Bronchial epithelial cell (primary cell): ENCODE data around the gene KLF1. TPM values are rescaled to one million over a fixed set of nuclear protein-coding genes. Genes with fewer than 3 reads are reported as not detected.

Source experiments
- DNase-seq: peaks from one replicate; pipeline ENCODE4 v3.0.0-alpha.2; 2010; ENCODE audit warnings: low read depth
- FAIRE-seq: peaks from 2 replicates; lab custom pipeline; 2011; peaks lifted over from hg19 to GRCh38; lab: Jason Lieb, UNC
- H3K27me3 ChIP-seq: 2 replicates; pipeline ENCODE4 v1.5.1; 2011; ENCODE audit warnings: low read length; ENCODE audit not compliant: control insufficient read depth, insufficient read depth
- H3K36me3 ChIP-seq: 2 replicates; pipeline ENCODE4 v1.5.1; 2011; ENCODE audit warnings: low read length; ENCODE audit not compliant: control insufficient read depth, insufficient read depth
- H3K4me3 ChIP-seq: 2 replicates; pipeline ENCODE4 v1.5.1; 2011; ENCODE audit warnings: mild to moderate bottlenecking, low read depth, low read length, control low read depth
- total RNA-seq: library from RNA; depleted of rRNA; stranded (reverse); fragments of >200 nt; gene quantifications from 2 replicates; pipeline ENCODE4 v1.2.1, GENCODE V29; 2014
- TF ChIP-seq, protein P1 (sequence below): IDR thresholded peaks from 2 replicates; pipeline ENCODE4 v1.5.1; 2011; ENCODE audit warnings: mild to moderate bottlenecking, moderate library complexity, low read length, control low read depth, inconsistent platforms; ENCODE audit not compliant: insufficient read depth, severe bottlenecking

Gene KLF1
- total RNA-seq, 1 donor from 2014 or later: not detected

DNA sequence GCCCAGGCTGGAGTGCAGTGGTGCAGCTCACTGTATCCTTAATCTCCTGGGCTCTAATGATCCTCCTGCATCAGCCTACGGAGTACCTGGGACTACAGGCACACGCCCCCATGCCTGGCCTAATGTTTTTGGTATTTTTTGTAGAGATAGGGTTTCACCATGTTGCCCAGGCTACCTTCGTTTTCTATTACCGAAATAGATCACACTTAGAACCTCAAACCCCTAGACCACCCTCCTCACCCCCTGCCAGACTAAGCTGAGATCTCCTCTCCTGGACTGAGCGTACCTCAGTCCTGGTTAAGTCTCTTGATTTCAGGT is 391 bp downstream of the KLF1 start:
- H3K4me3 ChIP-seq: no peak overlapping the region
- no peak for DNase-seq
- no peaks in the 10 kb centered on the region for H3K27me3 ChIP-seq
- TF ChIP-seq, protein P1, sequence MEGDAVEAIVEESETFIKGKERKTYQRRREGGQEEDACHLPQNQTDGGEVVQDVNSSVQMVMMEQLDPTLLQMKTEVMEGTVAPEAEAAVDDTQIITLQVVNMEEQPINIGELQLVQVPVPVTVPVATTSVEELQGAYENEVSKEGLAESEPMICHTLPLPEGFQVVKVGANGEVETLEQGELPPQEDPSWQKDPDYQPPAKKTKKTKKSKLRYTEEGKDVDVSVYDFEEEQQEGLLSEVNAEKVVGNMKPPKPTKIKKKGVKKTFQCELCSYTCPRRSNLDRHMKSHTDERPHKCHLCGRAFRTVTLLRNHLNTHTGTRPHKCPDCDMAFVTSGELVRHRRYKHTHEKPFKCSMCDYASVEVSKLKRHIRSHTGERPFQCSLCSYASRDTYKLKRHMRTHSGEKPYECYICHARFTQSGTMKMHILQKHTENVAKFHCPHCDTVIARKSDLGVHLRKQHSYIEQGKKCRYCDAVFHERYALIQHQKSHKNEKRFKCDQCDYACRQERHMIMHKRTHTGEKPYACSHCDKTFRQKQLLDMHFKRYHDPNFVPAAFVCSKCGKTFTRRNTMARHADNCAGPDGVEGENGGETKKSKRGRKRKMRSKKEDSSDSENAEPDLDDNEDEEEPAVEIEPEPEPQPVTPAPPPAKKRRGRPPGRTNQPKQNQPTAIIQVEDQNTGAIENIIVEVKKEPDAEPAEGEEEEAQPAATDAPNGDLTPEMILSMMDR: no peak
- H3K36me3 ChIP-seq: no peaks in the 10 kb centered on the region
- FAIRE-seq: no peak

DNA sequence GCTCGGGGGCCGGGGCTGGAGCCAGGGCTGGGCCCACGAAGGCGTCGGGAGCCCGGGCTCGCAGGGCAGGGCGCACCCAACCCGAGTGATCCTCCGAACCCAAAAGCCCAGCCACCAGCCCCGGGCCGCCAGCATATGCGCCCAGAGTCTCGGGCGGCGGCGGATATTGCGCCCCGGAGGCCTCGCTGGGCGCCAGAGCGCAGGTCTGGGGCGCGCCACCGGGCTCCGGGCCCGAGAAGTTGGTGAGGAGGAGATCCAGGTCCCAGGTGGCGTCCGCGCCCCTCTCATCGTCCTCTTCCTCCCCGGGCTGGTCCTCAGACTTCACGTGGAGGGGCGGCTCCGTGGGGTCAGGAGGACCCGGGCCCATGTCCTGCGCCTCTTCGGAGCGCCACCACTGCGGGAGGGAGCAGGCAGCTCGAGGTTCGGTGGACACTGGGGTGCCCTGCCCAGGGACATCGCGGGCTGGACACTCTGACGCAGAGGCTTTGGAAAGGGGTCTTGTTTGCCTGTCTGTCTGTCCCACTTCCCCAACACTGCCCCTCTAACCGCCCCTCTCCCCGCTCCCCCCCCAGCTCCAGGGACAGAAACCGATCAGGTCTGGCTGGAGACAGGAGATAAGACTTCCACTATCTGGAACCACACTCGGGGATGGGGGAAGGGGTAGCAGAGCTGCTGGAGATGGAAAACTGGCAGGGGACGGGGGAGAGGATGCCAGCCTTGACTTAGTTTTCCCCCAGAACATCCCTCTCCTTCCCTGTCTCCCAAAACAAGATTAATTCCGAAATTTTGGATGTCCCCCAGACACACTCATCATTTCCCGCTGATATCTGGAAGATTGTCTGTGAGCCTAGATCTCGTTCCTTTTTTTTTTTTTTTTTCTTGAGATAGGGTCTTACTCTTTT is 1.0 kb downstream of the KLF1 start:
- DNase-seq (no peak), FAIRE-seq (no peak)
- Histone ChIP-seq H3K36me3 (no peaks in the 10 kb centered on the region), H3K27me3 (no peaks in the 10 kb centered on the region), H3K4me3 (peak overlapping the region; percentile 1)
- TF ChIP-seq, protein P1: no peak

DNA sequence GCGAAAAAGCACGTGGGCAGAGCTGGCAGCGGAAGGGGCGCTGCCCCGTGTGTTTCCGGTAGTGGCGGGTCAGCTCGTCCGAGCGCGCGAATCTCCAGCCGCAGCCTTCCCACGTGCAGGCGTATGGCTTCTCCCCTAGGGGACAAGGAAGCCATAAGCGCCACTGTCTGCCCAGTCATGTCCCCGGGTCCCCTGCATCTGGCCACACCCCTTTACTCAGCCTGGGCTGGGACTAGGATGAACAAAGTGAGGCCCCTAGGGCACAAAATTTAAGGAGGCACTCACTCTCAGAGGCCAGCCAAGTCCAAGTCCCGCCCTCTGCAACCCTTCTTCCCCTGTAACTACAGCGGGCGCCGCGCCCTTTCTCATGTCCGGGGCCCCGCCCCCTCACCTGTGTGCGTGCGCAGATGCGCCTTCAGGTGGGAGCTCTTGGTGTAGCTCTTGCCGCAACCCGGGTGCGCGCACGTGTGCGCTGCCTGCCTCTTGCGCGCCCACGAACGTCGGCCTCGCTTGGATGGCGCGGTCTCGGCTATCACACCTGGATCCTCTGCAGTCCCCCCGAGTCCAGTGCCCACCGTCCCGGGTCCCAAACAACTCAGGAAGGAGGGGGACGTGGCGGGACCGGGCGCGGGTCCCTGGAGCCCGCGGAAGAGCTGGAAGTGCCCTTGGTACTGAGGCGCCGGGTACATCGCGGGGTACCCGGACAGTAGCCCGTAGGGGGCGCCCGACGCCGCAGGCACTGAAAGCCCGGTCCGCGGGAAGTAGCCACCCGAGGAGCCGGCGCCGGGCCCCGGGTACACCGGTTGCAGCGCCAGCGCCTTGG is 1.9 kb downstream of the KLF1 start:
- DNase-seq: peak; percentile 72
- H3K36me3 ChIP-seq: no peaks in the 10 kb centered on the region
- TF ChIP-seq, protein P1: peak; percentile 53
- H3K4me3 ChIP-seq: peak overlapping the region; percentile 1
- FAIRE-seq: no peak
- no peaks in the 10 kb centered on the region for H3K27me3 ChIP-seq

DNA sequence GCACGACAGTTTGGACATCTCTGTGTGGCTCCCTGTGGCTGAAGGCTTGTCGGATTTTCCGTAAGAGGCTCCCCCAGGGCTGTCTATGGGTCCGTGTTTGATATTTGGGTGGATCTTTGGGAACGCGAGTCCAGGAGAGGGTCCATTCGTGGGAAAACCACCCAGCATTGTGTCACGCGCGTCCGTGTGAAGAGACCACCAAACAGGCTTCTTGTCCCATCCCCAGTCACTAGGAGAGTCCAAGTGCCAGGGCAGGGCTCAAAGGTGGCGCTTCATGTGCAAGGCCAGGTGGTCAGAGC is 2.4 kb downstream of the KLF1 start:
- DNase-seq: no peak
- Histone ChIP-seq H3K36me3 (no peaks in the 10 kb centered on the region), H3K27me3 (no peaks in the 10 kb centered on the region), H3K4me3 (no peak overlapping the region)
- FAIRE-seq: no peak
- TF ChIP-seq, protein P1: no peak

DNA sequence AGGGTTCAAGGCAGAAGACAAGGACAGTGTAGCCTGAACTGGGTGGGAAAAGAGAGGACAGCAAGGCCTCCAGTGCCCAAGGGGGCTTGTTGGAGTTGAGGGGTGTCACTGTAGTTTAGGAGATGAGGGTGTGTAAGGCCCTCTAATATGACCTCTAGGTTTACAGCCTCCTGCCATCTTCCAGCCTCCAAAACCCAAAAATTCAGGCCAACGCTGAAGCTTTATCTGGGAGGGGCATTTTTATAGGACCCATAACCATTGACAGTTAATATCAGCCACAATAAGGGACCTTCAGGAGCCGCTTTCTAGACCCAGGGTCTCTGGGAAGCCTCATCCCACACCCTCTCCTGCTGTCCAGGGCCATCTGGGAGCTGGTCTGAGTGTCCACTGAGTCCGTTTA is 2.8 kb downstream of the KLF1 start:
- FAIRE-seq: no peak
- no peak for DNase-seq

More for the DNA sequence above, 2.8 kb downstream of the KLF1 start:
- TF ChIP-seq, protein P1: no peak
- Histone ChIP-seq H3K4me3 (no peak overlapping the region), H3K36me3 (no peaks in the 10 kb centered on the region), H3K27me3 (no peaks in the 10 kb centered on the region)
